Stimulated activated CD8-positive, alpha-beta memory T cell treated with anti-CD3 and anti-CD28 coated beads, Interleukin-7, amount 100 ng/mL, for 24 hours (primary cell): ENCODE measurements around the gene ST3GAL3.
"Not testable (repeated sequence)": the region's sequence is repeated elsewhere in the genome, so short reads cannot be mapped to it uniquely, and the experiment has no call there.

ENCODE experiments used
- DNase-seq: peaks from one replicate; pipeline ENCODE4 v3.0.0-alpha.2; 2020; ENCODE audit warnings: low read depth

The ST3GAL3 gene

GRCh38 chr1:43822040-43822690 lies 114.8 kb downstream of the ST3GAL3 start:
- no peak for DNase-seq

- no peak for DNase-seq
Observed at GRCh38 chr1:43824795-43825194, 117.5 kb downstream of the ST3GAL3 start.

GRCh38 chr1:43828574-43828973 lies 121.2 kb downstream of the ST3GAL3 start:
- no peak for DNase-seq

GRCh38 chr1:43830802-43831201 lies 123.5 kb downstream of the ST3GAL3 start:
- no peak for DNase-seq

- no peak for DNase-seq
Observed at GRCh38 chr1:43831851-43832250, 124.5 kb downstream of the ST3GAL3 start.

GRCh38 chr1:43832255-43832654 lies 124.9 kb downstream of the ST3GAL3 start:
- DNase-seq, result no peak

- no peak for DNase-seq
Observed at GRCh38 chr1:43832998-43833397, 125.7 kb downstream of the ST3GAL3 start.

GRCh38 chr1:43833902-43834279 lies 126.6 kb downstream of the ST3GAL3 start:
- not testable (repeated sequence) for DNase-seq

- no peak for DNase-seq
Observed at GRCh38 chr1:43834280-43835081, 127.1 kb downstream of the ST3GAL3 start.

- DNase-seq, result no peak
Observed at GRCh38 chr1:43835082-43836021, 128.0 kb downstream of the ST3GAL3 start.

GRCh38 chr1:43836267-43836951 lies 129.1 kb downstream of the ST3GAL3 start:
- peak; percentile 48 for DNase-seq

GRCh38 chr1:43839056-43839455 lies 131.7 kb downstream of the ST3GAL3 start:
- no peak for DNase-seq

GRCh38 chr1:43841321-43842174 lies 134.2 kb downstream of the ST3GAL3 start:
- DNase-seq, result no peak

GRCh38 chr1:43842175-43842498 lies 134.8 kb downstream of the ST3GAL3 start:
- DNase-seq, result no peak

GRCh38 chr1:43843684-43844083 lies 136.3 kb downstream of the ST3GAL3 start:
- no peak for DNase-seq

- DNase-seq, result no peak
Observed at GRCh38 chr1:43844114-43844513, 136.8 kb downstream of the ST3GAL3 start.

GRCh38 chr1:43847290-43847689 lies 140.0 kb downstream of the ST3GAL3 start:
- no peak for DNase-seq

GRCh38 chr1:43847882-43848281 lies 140.5 kb downstream of the ST3GAL3 start:
- no peak for DNase-seq

GRCh38 chr1:43849670-43850069 lies 142.3 kb downstream of the ST3GAL3 start:
- DNase-seq, result no peak

GRCh38 chr1:43850591-43851233 lies 143.4 kb downstream of the ST3GAL3 start:
- no peak for DNase-seq
